Stimulated activated CD4-positive, alpha-beta T cell treated with anti-CD3 and anti-CD28 coated beads, Interleukin-2, amount 100 ng/mL, for 24 hours (primary cell): Measurements from ENCODE around the gene MSX2.

Source experiments
- DNase-seq, 2 donors: peaks; one replicate each; pipeline ENCODE4 v3.0.0-alpha.2; 2020

The MSX2 gene

DNA sequence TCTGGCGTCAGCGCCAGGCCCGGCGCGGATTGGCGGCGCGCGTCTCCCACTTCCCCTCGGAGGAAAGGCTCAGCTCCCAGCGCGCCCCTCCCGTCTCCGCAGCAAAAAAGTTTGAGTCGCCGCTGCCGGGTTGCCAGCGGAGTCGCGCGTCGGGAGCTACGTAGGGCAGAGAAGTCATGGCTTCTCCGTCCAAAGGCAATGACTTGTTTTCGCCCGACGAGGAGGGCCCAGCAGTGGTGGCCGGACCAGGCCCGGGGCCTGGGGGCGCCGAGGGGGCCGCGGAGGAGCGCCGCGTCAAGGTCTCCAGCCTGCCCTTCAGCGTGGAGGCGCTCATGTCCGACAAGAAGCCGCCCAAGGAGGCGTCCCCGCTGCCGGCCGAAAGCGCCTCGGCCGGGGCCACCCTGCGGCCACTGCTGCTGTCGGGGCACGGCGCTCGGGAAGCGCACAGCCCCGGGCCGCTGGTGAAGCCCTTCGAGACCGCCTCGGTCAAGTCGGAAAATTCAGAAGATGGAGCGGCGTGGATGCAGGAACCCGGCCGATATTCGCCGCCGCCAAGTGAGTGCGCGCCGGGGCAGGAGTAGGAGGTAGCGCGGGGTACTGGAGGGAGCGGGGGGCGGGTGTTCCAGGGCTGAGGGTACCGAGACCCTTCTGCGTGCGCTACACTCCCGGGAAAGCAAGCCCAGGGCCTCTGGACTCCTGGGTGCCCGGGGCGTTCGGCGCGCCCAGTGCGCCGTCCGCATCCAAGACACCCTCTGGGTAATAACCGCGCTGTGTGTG, at the start of gene MSX2:
MSX2 (plus strand) TSS at position 99 of the 777 bp plus-strand sequence; CDS start at position 177, 78 bp downstream.
- DNase-seq, result peak; percentile 19 to 54

GRCh38 chr5:174675110-174675509, 49.3 kb upstream of the MSX2 start:
- no peak for DNase-seq

- DNase-seq, result no peak
Observed at GRCh38 chr5:174675916-174676315, 48.5 kb upstream of the MSX2 start.

DNA sequence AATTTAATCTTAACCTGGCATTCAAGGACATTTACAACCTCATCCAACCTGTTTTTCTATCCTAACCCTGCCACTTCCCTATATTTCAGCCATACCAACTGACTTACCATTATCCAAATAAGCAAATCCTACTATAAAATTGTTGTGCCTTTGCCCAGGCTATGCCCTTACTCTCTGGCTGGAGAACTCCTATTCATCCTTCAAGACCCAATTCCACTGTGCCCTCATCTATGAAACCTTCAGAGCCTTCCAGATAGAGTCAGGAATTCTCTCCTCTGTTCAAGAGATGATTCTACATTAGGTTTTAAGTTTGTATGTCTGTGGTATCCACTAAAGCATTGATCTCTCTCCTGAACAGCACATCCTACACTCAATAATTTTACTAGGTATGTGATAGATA, 46.3 kb upstream of the MSX2 start:
- DNase-seq, result no peak

GRCh38 chr5:174680901-174681565, 43.3 kb upstream of the MSX2 start:
- DNase-seq, result no peak

GRCh38 chr5:174687503-174687902, 36.9 kb upstream of the MSX2 start:
- no peak for DNase-seq

- no peak for DNase-seq
Observed at GRCh38 chr5:174688441-174689354, 35.7 kb upstream of the MSX2 start.

- DNase-seq, result no peak
Observed at GRCh38 chr5:174690271-174690670, 34.1 kb upstream of the MSX2 start.

DNA sequence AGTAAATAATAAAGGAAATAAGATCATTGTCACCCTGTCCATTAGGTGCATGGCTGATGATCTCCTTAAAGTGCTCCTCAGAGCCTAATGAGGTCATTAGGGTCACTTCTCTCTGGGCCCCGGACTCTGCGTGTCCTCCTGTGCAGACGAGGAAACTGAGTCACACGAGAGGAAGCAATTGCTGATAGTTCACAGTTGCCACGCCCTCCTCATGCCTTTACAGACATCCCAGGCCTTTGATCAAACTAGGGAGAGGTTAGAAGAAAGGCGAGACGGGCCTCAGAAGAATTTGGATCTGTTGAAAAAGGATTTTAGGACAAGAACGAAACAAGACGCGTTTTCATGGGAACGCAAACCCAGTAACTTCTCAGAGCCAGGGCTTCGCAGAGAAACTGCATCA, 32.0 kb upstream of the MSX2 start:
- DNase-seq, result no peak

DNA sequence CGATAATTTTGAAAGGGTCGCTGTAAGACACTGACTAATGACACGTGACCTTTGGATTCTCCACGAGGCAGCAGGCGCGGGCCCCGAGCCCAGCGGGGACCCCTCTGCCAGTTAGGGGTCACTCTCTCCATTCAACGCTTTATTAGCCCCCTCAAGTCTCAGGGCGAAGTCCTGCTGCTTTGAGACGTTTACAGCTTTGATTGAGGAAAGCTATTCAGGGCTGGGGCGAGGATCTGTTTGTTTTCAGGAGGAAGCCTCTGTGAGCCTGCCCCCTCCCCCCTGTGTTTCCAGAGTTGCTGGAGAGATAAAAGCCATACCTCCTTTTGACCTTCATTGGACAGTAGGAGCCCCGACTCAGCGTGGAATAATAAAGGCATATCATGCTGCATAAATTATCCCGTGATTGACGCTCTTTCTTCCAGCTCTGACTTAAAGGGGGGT, 31.4 kb upstream of the MSX2 start:
- no peak for DNase-seq

DNA sequence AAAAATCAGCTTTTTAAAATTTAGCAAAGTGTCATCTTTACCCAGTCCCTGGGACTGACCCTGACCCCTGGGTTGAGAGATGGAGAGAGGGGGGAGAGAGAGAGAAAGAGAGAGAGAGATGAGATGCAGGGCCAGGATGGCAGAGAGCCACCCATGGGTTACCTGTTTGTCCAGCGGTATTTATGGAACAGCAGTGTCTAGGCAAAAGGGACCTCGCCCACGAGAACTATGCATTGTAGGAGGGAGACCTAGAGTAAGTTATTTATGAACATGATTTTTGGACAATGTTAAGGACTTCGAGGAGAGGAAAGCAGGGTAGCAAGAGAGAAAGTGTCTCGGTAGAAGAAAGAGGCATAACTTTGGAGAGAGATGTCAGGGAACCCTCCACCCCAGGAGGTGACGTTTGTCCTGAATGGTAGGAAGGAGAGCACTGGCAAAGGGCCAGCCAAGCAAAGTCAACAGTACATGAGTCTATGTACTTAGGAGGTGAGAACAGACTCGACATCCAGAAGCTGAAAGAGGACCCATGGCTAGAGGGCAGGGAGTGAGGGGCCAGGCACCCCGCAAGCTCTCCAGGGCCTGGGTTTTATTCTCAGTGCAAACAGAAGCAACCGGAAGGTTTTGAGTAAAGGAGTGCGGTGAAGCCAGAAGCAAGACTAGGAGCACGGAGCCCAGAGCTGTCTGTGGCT, 30.5 kb upstream of the MSX2 start:
- DNase-seq, result no peak

GRCh38 chr5:174694611-174695010, 29.8 kb upstream of the MSX2 start:
- no peak for DNase-seq

DNA sequence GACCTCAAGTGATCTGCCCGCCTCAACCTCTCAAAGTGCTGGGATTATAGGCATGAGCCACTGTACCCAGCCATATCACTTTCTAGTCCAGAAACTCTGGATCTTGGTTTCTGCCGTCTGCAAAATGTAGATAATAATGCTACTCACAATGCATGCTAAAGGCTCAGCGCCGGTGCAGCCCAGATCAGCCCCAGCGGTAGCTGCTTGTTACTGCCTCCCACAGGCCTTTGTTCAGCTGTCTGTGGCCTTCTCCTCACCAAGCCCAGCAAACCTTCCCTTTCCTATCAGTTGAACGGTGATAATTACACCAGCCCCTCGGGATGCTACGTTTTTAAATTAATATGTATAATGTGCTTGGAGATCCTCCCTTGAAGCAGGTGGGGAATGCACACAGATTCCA, 26.2 kb upstream of the MSX2 start:
- DNase-seq, result no peak

- no peak for DNase-seq
Observed at GRCh38 chr5:174699131-174699530, 25.3 kb upstream of the MSX2 start.

GRCh38 chr5:174706997-174707572, 17.3 kb upstream of the MSX2 start:
- no peak for DNase-seq

DNA sequence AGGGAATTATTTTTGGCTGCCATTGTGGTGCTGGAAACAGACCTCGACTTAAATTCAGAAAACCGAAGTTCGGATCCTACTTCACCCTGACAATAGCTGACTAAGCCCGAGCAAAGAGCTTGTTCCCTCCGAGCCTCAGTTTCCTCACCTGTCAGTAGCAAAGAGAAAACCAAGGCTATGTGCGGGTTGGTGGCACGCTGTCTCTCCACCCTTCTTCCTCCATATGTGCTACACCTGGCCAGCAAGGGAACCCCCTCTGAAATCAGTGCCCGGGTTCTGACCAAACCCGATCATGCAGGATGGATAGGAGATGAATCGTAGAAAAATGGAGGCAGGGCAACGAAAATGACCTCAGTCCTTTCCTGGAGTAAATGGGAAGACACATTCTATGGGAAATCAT, 16.7 kb upstream of the MSX2 start:
- DNase-seq, result no peak

DNA sequence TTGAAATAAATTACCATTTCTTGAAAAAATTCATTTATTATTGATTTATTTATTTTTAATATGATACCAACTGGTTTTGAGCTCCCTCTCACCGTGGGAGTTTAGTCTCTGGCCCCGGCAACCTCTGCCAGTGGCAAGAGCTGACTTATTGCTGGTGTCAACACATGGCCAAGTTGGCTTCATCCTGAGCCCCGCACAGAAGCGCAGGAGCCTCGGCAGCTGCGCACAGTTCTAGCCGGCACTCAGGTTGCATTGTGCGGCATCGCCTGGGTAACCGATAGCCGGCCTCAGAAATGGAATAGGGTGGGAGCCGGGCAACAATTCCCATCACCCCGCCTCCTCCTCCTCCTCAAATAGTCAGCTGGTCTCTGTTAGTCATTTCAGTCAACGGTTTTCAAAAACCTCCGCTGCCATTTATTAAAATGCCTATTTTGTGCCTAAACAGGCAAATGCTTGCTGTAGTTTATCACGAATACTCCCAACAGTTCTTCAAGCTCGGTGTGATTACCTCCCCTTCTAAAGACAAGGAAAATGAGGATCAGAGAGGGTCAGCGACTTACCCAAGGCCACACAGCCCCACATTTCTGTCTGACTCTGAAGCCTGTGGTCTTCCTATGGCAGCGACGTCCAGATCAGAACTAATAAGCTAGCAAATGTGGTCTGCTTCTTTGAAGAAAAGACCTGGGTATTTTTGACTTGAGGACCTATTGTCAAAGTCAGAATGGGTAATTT, 15.7 kb upstream of the MSX2 start:
- no peak for DNase-seq

GRCh38 chr5:174714751-174715150, 9.6 kb upstream of the MSX2 start:
- DNase-seq, result no peak

DNA sequence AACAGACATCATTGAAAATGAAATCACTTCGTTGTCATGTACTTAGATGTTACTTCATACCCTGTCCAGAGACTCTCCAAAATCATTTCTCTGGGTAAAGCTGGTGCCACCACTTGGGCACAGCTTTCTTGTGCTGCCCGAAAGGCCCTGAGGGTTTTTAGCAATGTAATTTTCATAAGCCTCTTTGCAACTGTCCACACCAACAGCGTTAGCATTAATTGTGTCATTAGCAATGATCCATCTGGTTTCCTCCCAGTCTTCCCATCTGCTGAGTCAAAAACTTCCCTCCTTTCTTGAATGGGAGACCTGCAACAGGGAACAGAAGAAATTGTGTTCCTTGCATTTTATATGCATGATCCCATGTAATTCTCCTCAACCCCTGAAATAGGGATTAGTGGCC, 8.6 kb upstream of the MSX2 start:
- no peak for DNase-seq

- no peak for DNase-seq
Observed at GRCh38 chr5:174717826-174718455, 6.4 kb upstream of the MSX2 start.
